Heart left ventricle (tissue), 13 donors: ENCODE data around the gene CARS1.

ENCODE experiments used
- POLR2A ChIP-seq, 2 donors: fragments of 450-650 bp; IDR thresholded peaks; one replicate each; pipeline ENCODE4 v1.6.1; 2017; ENCODE audit warnings: antibody characterized with exemption in 2 of 2, mild to moderate bottlenecking in 2 of 2, moderate library complexity in 2 of 2
- TF ChIP-seq, protein P1 (sequence below), 12 donors: fragments of 200-600 bp; sonication (generic) in 4 of 12; IDR thresholded peaks; one replicate each; pipeline versions ENCODE4 v1.5.0 to v1.8.0; 2018 to 2022; ENCODE audit warnings: antibody characterized with exemption in 12 of 12, mild to moderate bottlenecking in 5 of 12
- donor health status: ischemic (EF 13 %, LVEDD 7.1; RV severe dilation, severe dysfunction).
- donor health status: DM: no; HTN: yes; CAD: no.
- donor health status: DM: no; HTN: no; CAD: no.
- donor health status: ischemic (EF 25% LVEDD 6.9; RV normal size, moderate dysfunction).
- donor health status: ischemic (EF 25% LVEDD 5.7; RV mildly dilated, moderate dysfunction).
- donor health status: ischemic (EF 35%, LVEDD 5.7; RV mildly dilated, moderate dysfunction).
- donor health status: nonischemic (EF 11% LVEDD 7.7; RV severe dilation, severe dysfunction).
- donor health status: DM: yes; HTN: yes; CAD: no.
- donor health status: PGD.
- donor health status: ischemic (EF 29% LVEDD 5.4; RV normal size, mild dysfunction).
- donor health status: nonischemic (EF 23%, LVEDD 6.1; RV moderate dilation, normal function).

DNA sequence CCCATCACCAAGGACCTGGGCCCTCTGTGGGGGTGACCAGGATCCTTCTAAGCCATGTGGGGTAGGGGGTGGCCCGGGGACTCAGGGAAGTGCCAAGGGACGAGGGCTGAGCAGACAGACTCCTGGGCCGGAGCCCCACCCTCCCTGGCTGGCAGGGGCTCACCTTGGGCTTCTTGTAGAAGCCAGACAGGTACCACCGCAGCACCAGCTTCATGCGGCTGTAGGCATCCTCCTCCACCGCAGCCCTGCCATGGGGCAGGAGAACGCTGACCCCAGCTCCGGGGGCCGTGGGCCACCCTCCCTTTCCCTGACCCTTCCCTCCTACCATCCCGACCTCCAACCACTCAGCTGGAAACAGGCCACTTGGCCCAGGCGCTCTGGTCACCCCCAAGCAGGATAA lies 45.9 kb upstream of the CARS1 start:
- TF ChIP-seq, protein P1, sequence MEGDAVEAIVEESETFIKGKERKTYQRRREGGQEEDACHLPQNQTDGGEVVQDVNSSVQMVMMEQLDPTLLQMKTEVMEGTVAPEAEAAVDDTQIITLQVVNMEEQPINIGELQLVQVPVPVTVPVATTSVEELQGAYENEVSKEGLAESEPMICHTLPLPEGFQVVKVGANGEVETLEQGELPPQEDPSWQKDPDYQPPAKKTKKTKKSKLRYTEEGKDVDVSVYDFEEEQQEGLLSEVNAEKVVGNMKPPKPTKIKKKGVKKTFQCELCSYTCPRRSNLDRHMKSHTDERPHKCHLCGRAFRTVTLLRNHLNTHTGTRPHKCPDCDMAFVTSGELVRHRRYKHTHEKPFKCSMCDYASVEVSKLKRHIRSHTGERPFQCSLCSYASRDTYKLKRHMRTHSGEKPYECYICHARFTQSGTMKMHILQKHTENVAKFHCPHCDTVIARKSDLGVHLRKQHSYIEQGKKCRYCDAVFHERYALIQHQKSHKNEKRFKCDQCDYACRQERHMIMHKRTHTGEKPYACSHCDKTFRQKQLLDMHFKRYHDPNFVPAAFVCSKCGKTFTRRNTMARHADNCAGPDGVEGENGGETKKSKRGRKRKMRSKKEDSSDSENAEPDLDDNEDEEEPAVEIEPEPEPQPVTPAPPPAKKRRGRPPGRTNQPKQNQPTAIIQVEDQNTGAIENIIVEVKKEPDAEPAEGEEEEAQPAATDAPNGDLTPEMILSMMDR (IDR thresholded peaks at IDR 0.05): no peak
- TF ChIP-seq POLR2A (IDR thresholded peaks at IDR 0.05): no peak
